Amniotic epithelial cell (primary cell): Measurements from ENCODE around the gene ITPR2.

Experiments used
- DNase-seq: peaks from one replicate; pipeline ENCODE4 v3.0.0-alpha.2; 2010; ENCODE audit warnings: low read depth

The ITPR2 gene

GRCh38 chr12:26513363-26514043 lies 319.5 kb downstream of the ITPR2 start:
- no peak for DNase-seq

GRCh38 chr12:26512213-26512612 lies 320.8 kb downstream of the ITPR2 start:
- DNase-seq: no peak

GRCh38 chr12:26510354-26510674 lies 322.7 kb downstream of the ITPR2 start:
- no peak for DNase-seq

GRCh38 chr12:26507613-26508012 lies 325.4 kb downstream of the ITPR2 start:
- DNase-seq: no peak

GRCh38 chr12:26499979-26500640 lies 332.9 kb downstream of the ITPR2 start:
- DNase-seq: peak; percentile 10

GRCh38 chr12:26496170-26496569 lies 336.8 kb downstream of the ITPR2 start:
- peak; percentile 26 for DNase-seq

- DNase-seq: no peak
Observed at GRCh38 chr12:26493656-26494055, 339.3 kb downstream of the ITPR2 start.

- DNase-seq: no peak
Observed at GRCh38 chr12:26492406-26492805, 340.6 kb downstream of the ITPR2 start.

GRCh38 chr12:26489908-26490307 lies 343.1 kb downstream of the ITPR2 start:
- DNase-seq: no peak

- no peak for DNase-seq
Observed at GRCh38 chr12:26488351-26488750, 344.6 kb downstream of the ITPR2 start.

- peak; percentile 13 for DNase-seq
Observed at GRCh38 chr12:26473291-26473690, 359.7 kb downstream of the ITPR2 start.

GRCh38 chr12:26471560-26471959 lies 361.4 kb downstream of the ITPR2 start:
- DNase-seq: no peak

- no peak for DNase-seq
Observed at GRCh38 chr12:26469421-26470180, 363.4 kb downstream of the ITPR2 start.

- DNase-seq: no peak
Observed at GRCh38 chr12:26467351-26467750, 365.6 kb downstream of the ITPR2 start.

- no peak for DNase-seq
Observed at GRCh38 chr12:26466726-26467125, 366.3 kb downstream of the ITPR2 start.

GRCh38 chr12:26465419-26466097 lies 367.4 kb downstream of the ITPR2 start:
- no peak for DNase-seq

GRCh38 chr12:26461776-26462175 lies 371.2 kb downstream of the ITPR2 start:
- DNase-seq: no peak

GRCh38 chr12:26460361-26460760 lies 372.6 kb downstream of the ITPR2 start:
- no peak for DNase-seq

- DNase-seq: peak; percentile 12
Observed at GRCh38 chr12:26455936-26456574, 376.9 kb downstream of the ITPR2 start.

GRCh38 chr12:26453246-26453645 lies 379.7 kb downstream of the ITPR2 start:
- DNase-seq: no peak

- no peak for DNase-seq
Observed at GRCh38 chr12:26452511-26452910, 380.5 kb downstream of the ITPR2 start.

GRCh38 chr12:26451763-26452162 lies 381.2 kb downstream of the ITPR2 start:
- DNase-seq: peak; percentile 31
